GM21423 (cell line): ENCODE results near the gene RAB34.
"Not testable (repeated sequence)": the region's sequence is repeated elsewhere in the genome, so short reads cannot be mapped to it uniquely, and the experiment has no call there.

Experiments used
- ATAC-seq: cut with Tn5 transposase; IDR thresholded peaks from one replicate; pipeline ENCODE4 v1.9.1; 2021; ENCODE audit warnings: mild to moderate bottlenecking, moderate library complexity; ENCODE audit not compliant: unreplicated experiment

Gene RAB34

DNA sequence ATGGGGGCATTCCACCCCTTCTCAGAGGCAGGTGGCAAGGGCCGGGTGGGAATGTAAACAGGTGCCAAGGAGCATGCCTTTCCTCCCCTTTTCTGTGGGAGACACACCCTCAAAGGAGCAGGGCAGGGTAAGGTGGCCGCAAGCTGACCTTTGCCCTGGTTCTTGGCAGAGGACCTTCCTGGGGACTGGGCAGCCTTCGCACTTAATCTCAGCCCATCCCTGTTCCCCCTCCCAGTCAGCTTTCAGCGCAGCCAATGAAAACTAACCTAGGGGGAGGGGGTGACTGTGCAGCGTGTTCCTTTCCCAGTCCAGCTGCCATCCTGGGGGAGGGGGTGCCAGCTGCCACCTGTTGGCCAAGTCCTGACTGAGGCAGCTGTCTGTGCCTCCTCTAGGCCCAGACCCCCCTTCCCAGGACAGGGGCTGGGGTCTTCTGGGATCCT lies 29.0 kb upstream of the RAB34 start:
- no peak for ATAC-seq

GRCh38 chr17:28745786-28746411 lies 28.2 kb upstream of the RAB34 start:
- no peak for ATAC-seq

- no peak for ATAC-seq
Measured at GRCh38 chr17:28744972-28745785, 27.5 kb upstream of the RAB34 start.

DNA sequence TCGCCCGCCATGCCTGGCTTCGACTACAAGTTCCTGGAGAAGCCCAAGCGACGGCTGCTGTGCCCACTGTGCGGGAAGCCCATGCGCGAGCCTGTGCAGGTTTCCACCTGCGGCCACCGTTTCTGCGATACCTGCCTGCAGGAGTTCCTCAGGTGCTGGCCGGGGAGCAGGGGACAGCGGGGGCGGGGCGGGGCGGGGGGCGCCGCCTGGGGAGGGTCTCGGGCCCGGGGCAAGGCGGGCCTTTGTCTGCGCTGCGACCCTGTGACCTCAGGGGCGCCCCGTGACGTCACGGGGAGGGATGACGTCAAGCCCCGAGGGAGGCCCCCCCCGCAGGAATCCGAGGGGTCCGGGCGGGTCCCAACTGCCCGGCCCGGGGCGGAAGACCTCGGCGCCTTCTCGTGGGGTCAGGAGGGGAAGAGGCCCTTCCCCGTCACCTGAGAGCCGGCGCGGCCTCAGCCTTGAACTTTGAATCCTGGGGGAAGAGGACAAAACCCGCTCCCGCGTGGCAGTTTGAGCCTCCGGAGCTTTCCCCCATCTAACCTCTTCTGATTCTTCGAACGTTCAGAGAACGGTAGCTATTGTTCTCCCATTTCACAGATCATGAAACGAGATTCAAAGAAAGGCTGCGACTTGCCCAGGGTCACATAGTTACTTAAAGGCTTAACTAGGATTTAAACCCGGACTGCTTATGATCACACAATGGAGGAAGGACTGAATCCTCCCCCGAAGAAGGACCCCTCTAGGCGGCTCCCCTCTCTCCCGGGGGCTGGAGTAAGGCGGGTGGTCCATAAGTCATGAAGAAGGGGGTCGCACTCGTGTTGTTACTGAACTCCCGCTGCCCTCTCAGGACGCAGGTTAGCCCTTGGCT lies 26.7 kb upstream of the RAB34 start:
- peak; percentile 22 for ATAC-seq

GRCh38 chr17:28743243-28744103 lies 25.8 kb upstream of the RAB34 start, which contains the start of gene TRAF4:
Gene TRAF4, plus strand, starts transcription at chr17:28744011. Its CDS starts 102 bp downstream, at chr17:28744113.
- ATAC-seq, result peak; percentile 60

DNA sequence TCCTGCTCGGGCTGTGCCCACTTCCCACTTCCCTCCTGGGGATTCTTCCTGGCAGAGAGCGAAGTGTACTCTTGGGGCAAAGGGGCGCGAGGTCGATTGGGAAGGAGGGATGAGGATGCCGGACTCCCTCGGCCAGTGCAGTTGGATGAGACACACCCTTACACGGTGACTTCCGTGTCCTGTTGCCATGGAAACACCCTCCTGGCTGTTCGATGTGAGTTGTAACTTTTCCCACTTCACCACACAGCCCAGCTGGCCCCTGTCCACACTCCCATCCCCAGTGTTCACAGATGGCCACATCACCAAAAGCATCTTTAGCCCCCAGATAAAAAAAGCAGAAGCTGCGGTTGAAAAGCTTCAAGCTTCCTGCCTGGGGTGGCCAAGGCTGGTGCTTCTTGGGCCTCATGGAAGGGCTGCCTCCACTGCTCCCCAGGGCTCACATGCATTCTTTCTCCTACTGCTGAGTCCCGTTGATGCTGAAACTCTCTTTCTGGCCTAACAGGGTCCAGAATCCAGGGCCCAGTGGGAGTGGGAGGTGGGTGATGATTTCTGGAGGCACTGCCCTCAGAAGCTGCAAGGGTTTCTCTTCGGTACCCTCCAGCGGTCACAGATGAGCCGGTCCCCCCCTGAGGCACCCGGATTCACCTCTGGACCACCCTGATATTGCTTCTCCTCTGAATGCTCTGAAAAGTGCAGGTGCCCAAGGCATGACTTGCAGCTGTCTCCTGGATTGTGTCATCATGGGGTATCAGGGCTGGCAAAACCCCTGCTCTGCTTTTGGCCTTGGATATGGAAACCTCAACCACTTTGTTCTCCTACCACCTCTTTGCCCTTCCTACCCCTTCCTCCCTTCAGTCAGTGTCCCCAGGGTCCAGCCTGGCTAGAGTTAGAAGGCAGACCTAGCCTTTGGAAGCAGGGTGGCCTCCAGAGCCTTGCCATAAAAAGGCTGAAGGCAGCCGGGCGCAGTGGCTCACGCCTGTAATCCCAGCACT lies 24.0 kb upstream of the RAB34 start:
- ATAC-seq, result no peak

- no peak for ATAC-seq
Measured at GRCh38 chr17:28740406-28741357, 23.0 kb upstream of the RAB34 start.

DNA sequence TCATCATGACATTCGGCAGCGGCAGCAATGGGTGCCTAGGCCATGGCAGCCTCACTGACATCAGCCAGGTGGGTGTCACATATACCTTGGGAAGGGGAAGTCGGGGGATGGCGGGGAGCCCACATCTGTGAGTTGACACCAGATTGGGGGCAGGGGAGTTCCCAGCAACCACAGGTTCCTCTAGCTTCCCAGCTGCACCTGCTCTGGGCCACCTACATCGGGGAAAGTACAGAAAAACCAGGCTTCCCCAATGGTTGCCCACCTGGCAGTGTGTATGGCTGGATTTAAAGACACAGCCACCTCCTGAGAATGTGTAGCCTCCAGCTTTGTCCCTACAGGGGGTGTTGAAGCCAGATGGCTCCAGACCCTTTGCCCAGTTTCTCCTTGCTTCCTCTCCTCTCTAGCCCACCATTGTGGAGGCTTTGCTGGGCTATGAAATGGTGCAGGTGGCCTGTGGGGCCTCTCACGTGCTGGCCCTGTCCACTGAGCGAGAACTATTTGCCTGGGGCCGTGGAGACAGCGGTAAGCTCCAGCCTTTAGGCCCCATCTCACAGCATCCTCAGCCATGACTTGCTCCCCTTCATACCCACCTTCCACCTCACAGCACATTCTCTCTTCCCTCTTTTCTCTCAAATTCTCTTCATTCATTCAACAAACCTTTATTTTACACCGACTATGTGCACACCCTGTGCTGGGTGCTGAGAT lies 21.2 kb upstream of the RAB34 start:
- peak; percentile 27 for ATAC-seq

GRCh38 chr17:28737770-28738679 lies 20.4 kb upstream of the RAB34 start:
- ATAC-seq, result peak; percentile 60

- no peak for ATAC-seq
Measured at GRCh38 chr17:28737316-28737715, 19.6 kb upstream of the RAB34 start.

DNA sequence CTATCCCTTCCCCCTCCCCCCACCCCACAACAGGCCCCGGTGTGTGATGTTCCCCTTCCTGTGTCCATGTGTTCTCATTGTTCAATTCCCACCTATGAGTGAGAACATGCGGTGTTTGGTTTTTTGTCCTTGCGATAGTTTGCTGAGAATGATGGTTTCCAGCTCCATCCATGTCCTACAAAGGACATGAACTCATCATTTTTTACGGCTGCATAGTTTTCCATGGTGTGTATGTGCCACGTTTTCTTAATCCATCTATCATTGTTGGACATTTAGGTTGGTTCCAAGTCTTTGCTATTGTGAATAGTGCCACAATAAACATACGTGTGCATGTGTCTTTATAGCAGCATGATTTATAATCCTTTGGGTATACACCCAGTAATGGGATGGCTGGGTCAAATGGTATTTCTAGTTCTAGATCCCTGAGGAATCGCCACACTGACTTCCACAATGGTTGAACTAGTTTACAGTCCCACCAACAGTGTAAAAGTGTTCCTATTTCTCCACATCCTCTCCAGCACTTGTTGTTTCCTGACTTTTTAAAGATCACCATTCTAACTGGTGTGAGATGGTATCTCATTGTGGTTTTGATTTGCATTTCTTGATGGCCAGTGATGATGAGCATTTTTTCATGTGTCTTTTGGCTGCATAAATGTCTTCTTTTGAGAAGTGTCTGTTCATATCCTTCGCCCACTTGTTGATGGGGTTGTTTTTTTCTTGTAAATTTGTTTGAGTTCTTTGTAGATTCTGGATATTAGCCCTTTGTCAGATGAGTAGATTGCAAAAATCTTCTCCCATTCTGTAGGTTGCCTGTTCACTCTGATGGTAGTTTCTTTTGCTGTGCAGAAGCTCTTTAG lies 18.5 kb upstream of the RAB34 start:
- ATAC-seq, result not testable (repeated sequence)

DNA sequence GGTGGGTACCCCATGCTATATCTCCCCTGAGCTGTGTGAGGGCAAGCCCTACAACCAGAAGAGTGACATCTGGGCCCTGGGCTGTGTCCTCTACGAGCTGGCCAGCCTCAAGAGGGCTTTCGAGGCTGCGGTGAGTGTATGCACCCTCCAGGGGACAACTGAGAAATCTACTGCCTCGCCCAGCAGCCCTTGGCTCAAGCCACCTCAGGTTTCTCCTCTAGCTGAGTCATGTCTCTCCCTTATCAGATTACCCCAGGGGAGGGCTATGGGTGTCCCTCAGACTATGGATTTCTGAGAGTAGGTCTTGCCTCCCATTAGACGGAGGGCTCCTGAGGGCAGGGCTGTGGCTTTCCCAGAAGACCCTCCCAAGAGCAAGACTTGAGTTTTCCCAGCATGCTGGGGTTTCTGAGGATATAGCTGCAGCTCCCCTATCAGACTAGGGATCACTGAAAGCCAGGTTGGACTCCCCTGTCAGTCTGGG lies 17.6 kb upstream of the RAB34 start:
- no peak for ATAC-seq

DNA sequence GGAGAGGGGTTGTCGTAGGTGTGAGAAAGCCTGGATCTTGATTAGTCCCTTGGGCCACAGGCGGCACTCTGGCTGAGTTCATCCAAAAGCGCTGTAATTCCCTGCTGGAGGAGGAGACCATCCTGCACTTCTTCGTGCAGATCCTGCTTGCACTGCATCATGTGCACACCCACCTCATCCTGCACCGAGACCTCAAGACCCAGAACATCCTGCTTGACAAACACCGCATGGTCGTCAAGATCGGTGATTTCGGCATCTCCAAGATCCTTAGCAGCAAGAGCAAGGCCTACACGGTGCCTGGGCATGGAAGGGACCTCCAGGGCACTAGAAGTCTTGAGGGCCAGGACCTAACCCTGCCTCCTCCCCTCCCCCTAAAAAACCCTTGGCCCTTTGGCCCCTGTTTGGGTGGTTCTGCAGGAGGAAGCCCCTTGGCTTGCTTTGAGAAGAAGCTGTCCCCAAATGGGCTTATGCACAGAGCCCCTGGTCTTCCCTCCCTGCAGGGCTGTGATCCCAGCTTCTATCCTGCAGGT lies 17.1 kb upstream of the RAB34 start:
- no peak for ATAC-seq

DNA sequence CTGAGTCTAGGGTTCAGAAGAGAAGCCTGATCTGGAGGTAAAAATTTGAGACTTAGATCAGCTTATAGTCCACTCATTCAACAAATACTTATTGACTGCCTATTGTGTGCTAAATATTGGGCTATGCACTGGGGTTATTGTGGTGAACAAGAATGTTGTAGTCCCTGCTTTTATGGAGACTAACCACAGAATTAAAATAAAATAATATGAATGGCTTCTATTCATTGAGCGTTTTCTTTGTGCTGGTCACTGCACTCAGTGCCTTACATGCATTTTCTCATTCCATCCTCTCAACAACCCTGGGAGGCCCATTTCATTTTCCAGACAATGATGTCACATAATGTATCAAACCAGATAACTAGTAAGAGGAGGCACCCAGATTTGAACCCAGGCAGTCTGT lies 15.7 kb upstream of the RAB34 start:
- ATAC-seq, result no peak

- ATAC-seq, result no peak
Measured at GRCh38 chr17:28729950-28730330, 12.3 kb upstream of the RAB34 start.
